HEK293T (cell line): ENCODE data around the gene RTTN.
"Not testable (repeated sequence)": the region's sequence is repeated elsewhere in the genome, so short reads cannot be mapped to it uniquely, and the experiment has no call there.

ENCODE experiments used
- CTCF ChIA-PET: fragments of 350-600 bp; formaldehyde crosslinking; extraction: SDS; loops from one replicate; lab custom pipeline; 2021; ENCODE audit warnings: antibody characterized with exemption, inconsistent platforms; lab: Yijun Ruan, JAX
- POLR2A ChIA-PET: fragments of 350-600 bp; formaldehyde crosslinking; extraction: SDS; loops from one replicate; lab custom pipeline; 2020; ENCODE audit warnings: antibody characterized with exemption, inconsistent platforms; lab: Yijun Ruan, JAX
- DNase-seq: peaks from one replicate; pipeline ENCODE4 v3.0.0; 2012; ENCODE audit warnings: mixed read lengths; ENCODE audit errors: extremely low spot score
- ARNT ChIP-seq: fragments of 450-650 bp; IDR thresholded peaks from 2 replicates; pipeline ENCODE4 v1.6.1; 2017; ENCODE audit warnings: mild to moderate bottlenecking
- BHLHE40 ChIP-seq: fragments of 450-650 bp; IDR thresholded peaks from 2 replicates; pipeline ENCODE4 v1.6.1; 2016; ENCODE audit warnings: mild to moderate bottlenecking, moderate library complexity, borderline replicate concordance
- CTBP1 ChIP-seq: fragments of 450-650 bp; IDR thresholded peaks from 2 replicates; pipeline ENCODE4 v1.6.1; 2016; ENCODE audit warnings: borderline replicate concordance
- ELF4 ChIP-seq: fragments of 450-650 bp; IDR thresholded peaks from 2 replicates; pipeline ENCODE4 v1.6.1; 2017; ENCODE audit warnings: antibody characterized with exemption
- FOXA1 ChIP-seq: fragments of 450-650 bp; IDR thresholded peaks from 2 replicates; pipeline ENCODE4 v1.6.1; 2016; ENCODE audit warnings: mild to moderate bottlenecking
- FOXK2 ChIP-seq: fragments of 450-650 bp; IDR thresholded peaks from 2 replicates; pipeline ENCODE4 v1.6.1; 2016; ENCODE audit warnings: mild to moderate bottlenecking
- FOXM1 ChIP-seq: fragments of 450-650 bp; IDR thresholded peaks from 2 replicates; pipeline ENCODE4 v1.6.1; 2017; ENCODE audit warnings: mild to moderate bottlenecking, borderline replicate concordance
- HDGF ChIP-seq: fragments of 450-650 bp; IDR thresholded peaks from 2 replicates; pipeline ENCODE4 v1.6.1; 2017; ENCODE audit warnings: antibody characterized with exemption, borderline replicate concordance
- L3MBTL2 ChIP-seq: fragments of 450-650 bp; conservative IDR thresholded peaks from 2 replicates; pipeline ENCODE4 v1.6.1; 2016; ENCODE audit warnings: mild to moderate bottlenecking
- LEF1 ChIP-seq: fragments of 450-650 bp; IDR thresholded peaks from 2 replicates; pipeline ENCODE4 v1.6.1; 2017; ENCODE audit warnings: mild to moderate bottlenecking, borderline replicate concordance
- NFRKB ChIP-seq: fragments of 450-650 bp; IDR thresholded peaks from 2 replicates; pipeline ENCODE4 v1.6.1; 2016; ENCODE audit warnings: mild to moderate bottlenecking, moderate library complexity
- PKNOX1 ChIP-seq: fragments of 450-650 bp; IDR thresholded peaks from 2 replicates; pipeline ENCODE4 v1.6.1; 2016
- SP1 ChIP-seq: fragments of 450-650 bp; IDR thresholded peaks from 2 replicates; pipeline ENCODE4 v1.6.1; 2017
- SUZ12 ChIP-seq: fragments of 450-650 bp; IDR thresholded peaks from 2 replicates; pipeline ENCODE4 v1.6.1; 2016; ENCODE audit warnings: mild to moderate bottlenecking
- TARDBP ChIP-seq: fragments of 450-650 bp; IDR thresholded peaks from 2 replicates; pipeline ENCODE4 v1.6.1; 2016
- ZNF384 ChIP-seq: fragments of 450-650 bp; IDR thresholded peaks from 2 replicates; pipeline ENCODE4 v1.6.1; 2016

The RTTN gene

GRCh38 chr18:69982417-69982816 lies 223.1 kb downstream of the RTTN start:
- no peak for TF ChIP-seq LEF1
- TF ChIP-seq BHLHE40, result no peak
- no peak for TF ChIP-seq HDGF
- no peak for TF ChIP-seq SUZ12
- TF ChIP-seq FOXM1, result no peak
- no peak for TF ChIP-seq FOXK2
- TF ChIP-seq FOXA1, result no peak
- no peak for TF ChIP-seq ELF4
- TF ChIP-seq TARDBP, result no peak
- DNase-seq, result no peak
- ChIA-PET CTCF (no interaction called here), POLR2A (no interaction called here)

- ChIA-PET CTCF (no interaction called here), POLR2A (no interaction called here)
- DNase-seq, result no peak
- no peak for TF ChIP-seq TARDBP
- no peak for TF ChIP-seq CTBP1
- TF ChIP-seq ELF4, result no peak
- no peak for TF ChIP-seq LEF1
- TF ChIP-seq FOXM1, result no peak
- no peak for TF ChIP-seq FOXA1
- TF ChIP-seq SP1, result no peak
- no peak for TF ChIP-seq L3MBTL2
- no peak for TF ChIP-seq ZNF384
Observed at GRCh38 chr18:69981948-69982347, 223.5 kb downstream of the RTTN start.

- CTCF ChIA-PET, result interaction anchor here (0.6 kb wide), 1 partner anchor 79 kb away, joined by 3 read pairs; no protein-coding TSS in a partner anchor
Observed at GRCh38 chr18:69980982-69981804, 224.3 kb downstream of the RTTN start.

GRCh38 chr18:69980509-69980908 lies 225.0 kb downstream of the RTTN start:
- ChIA-PET POLR2A (no interaction called here), CTCF (no interaction called here)
- TF ChIP-seq FOXA1 (no peak), SP1 (no peak), SUZ12 (no peak), ZNF384 (no peak), HDGF (no peak)
- DNase-seq, result no peak

More at GRCh38 chr18:69980982-69981804, 224.3 kb downstream of the RTTN start:
- TF ChIP-seq NFRKB, result no peak
- no peak for TF ChIP-seq BHLHE40
- no peak for TF ChIP-seq L3MBTL2
- no peak for TF ChIP-seq ARNT
- no peak for TF ChIP-seq ZNF384
- TF ChIP-seq SP1, result no peak
- no peak for TF ChIP-seq LEF1
- TF ChIP-seq FOXM1, result no peak
- no peak for TF ChIP-seq ELF4
- TF ChIP-seq TARDBP, result no peak
- TF ChIP-seq SUZ12, result no peak
- no peak for TF ChIP-seq HDGF
- TF ChIP-seq PKNOX1, result no peak
- no peak for TF ChIP-seq FOXK2
- no peak for TF ChIP-seq FOXA1
- DNase-seq, result no peak
- POLR2A ChIA-PET, result no interaction called here

- no peak for DNase-seq
- TF ChIP-seq TARDBP (no peak), BHLHE40 (no peak), LEF1 (no peak), FOXK2 (no peak), CTBP1 (no peak), ARNT (no peak)
- CTCF ChIA-PET, result no interaction called here
- POLR2A ChIA-PET, result no interaction called here
Observed at GRCh38 chr18:69978732-69979715, 226.5 kb downstream of the RTTN start.

GRCh38 chr18:69975294-69975693 lies 230.2 kb downstream of the RTTN start:
- DNase-seq, CTCF ChIA-PET, POLR2A ChIA-PET: not testable (repeated sequence)

- POLR2A ChIA-PET, result no interaction called here
- TF ChIP-seq ELF4 (no peak), ZNF384 (no peak), SUZ12 (no peak), NFRKB (no peak), ARNT (no peak), HDGF (no peak), BHLHE40 (no peak), SP1 (no peak), PKNOX1 (no peak), TARDBP (no peak)
- DNase-seq, result no peak
- CTCF ChIA-PET, result no interaction called here
Observed at GRCh38 chr18:69974365-69974764, 231.1 kb downstream of the RTTN start.
